SKM-1 (cell line): ENCODE measurements around the gene TTC21A.
"Not testable (repeated sequence)": the region's sequence is repeated elsewhere in the genome, so short reads cannot be mapped to it uniquely, and the experiment has no call there.

Source experiments
- DNase-seq: peaks from one replicate; lab custom pipeline; 2025; ENCODE audit not compliant: unreplicated experiment; lab: John Stamatoyannopoulos, UW

The TTC21A gene

GRCh38 chr3:39149498-39150147 lies 42.1 kb downstream of the TTC21A start:
- DNase-seq = no peak

- no peak for DNase-seq
Observed at GRCh38 chr3:39150148-39150802, 42.8 kb downstream of the TTC21A start.

GRCh38 chr3:39150803-39151631 lies 43.5 kb downstream of the TTC21A start:
- DNase-seq = no peak

- DNase-seq = no peak
Observed at GRCh38 chr3:39153977-39154279, 46.4 kb downstream of the TTC21A start.

GRCh38 chr3:39154280-39155021 lies 47.0 kb downstream of the TTC21A start:
- DNase-seq = no peak

GRCh38 chr3:39156421-39156820 lies 48.9 kb downstream of the TTC21A start:
- no peak for DNase-seq

DNA sequence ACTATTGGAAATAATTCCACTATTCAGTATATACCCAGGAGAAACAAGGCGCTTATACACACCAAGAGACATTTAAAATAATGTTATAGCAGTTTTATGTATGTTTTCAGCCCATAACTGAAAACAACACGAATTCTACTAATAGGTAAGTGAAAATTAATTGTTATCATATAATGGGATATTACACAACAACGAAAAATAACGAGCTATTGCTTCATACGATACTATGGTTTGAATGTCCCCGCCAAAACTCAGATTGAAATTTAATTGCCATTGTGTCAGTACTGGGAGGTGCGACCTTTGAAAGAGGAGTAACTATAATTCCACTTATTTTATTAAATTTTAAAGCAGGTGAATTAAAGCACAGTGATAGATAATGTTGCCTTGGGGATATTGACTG lies 49.9 kb downstream of the TTC21A start:
- no peak for DNase-seq

DNA sequence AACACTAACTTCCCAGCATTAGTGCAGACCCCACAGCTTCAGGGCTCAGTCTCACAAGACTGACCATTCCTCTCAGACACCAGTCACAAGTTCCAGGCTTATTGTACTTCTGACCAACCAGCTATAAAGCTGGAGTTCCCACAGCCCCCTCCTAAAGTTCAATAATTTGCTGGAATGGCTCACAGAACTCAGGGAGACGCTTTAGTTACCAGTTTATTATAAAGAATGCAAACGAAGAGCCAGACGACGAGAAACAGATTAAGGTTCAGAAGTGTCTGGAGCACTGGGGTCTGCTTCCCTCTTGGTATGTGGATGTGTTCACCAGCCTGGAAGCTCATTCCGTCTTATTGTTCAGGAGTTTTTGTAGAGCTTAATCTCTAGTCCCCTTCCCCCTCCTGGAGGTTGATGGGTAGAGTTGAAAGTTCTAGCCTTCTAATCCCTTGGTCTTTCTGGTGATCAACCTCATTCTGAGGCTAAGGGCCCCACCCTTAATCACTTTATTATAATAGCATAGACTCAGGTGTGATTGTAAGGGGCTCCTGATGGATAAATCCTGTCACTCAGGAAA lies 50.8 kb downstream of the TTC21A start:
- no peak for DNase-seq

- no peak for DNase-seq
Observed at GRCh38 chr3:39164414-39164813, 56.9 kb downstream of the TTC21A start.

GRCh38 chr3:39165518-39165917 lies 58.0 kb downstream of the TTC21A start:
- DNase-seq = no peak

- DNase-seq = no peak
Observed at GRCh38 chr3:39166134-39166710, 58.7 kb downstream of the TTC21A start.

- peak; percentile 15 for DNase-seq
Observed at GRCh38 chr3:39166932-39167532, 59.6 kb downstream of the TTC21A start.

DNA sequence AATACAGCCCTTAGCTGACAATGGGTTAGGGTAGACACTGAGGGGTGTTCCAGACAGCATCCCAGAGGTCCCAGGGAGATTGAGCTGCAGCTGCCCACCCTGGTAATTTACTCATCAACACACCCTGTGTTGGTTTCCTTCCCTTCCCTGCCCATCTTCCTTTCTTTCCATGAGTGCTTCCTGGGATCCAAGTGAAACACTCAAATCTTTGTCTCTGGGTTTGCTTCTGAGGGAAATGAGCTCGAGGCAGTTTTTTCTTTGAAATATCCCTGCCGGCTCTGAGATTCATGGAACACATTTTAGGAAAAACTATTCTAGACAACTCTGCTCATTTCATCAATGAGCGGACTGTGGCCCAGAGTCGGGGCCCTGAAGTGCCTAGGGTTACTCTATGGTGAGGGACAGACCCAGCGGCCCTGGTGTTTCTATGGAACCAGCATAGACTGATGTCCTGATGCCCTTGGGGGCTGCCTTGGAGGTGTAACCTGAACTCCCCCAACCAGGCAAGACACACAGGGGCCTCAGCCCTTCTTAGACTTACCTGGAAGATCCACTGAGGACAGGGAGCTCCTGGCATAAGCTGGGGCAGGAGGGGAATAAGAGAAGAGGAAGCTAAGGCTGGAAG lies 60.8 kb downstream of the TTC21A start:
- no peak for DNase-seq

GRCh38 chr3:39169712-39170111 lies 62.2 kb downstream of the TTC21A start:
- DNase-seq = no peak

DNA sequence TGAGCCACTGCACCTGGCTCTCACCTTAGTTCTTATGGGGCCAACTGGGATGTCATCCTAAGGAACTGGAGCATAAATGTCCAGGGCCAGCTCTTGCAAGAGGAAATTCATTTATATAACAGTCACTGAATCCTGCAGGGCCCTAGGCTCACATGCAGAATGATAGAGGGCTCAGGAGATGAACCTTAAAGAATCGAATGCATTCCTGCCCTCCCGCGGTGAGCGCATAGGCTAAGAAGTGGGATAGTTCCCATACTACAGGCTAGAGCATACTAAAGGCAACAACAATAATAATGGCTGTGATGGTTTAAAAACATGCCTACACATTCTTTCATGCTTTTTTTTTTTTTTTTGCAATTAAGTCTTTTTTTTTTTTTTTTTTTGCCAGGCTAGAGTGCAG lies 63.0 kb downstream of the TTC21A start:
- no peak for DNase-seq

- not testable (repeated sequence) for DNase-seq
Observed at GRCh38 chr3:39170877-39171276, 63.4 kb downstream of the TTC21A start.

DNA sequence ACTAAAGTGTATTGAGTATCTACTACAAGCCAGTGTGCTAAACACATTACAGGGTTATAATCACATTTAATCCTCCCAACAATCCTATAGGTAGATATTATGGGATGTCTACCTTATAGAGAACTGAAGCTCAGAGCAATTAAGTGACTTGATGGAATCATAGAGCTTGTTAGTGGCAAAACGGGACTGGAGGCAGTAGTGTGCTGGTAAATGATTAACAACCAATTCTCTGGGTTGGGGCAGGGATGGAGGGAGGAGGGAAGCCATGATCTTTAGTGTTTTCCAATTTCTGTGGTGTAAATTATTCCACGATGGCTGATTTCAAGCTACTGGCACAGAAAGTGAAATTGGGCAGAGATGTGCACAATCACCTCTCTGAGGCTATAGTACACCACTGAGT lies 64.4 kb downstream of the TTC21A start:
- DNase-seq = no peak

DNA sequence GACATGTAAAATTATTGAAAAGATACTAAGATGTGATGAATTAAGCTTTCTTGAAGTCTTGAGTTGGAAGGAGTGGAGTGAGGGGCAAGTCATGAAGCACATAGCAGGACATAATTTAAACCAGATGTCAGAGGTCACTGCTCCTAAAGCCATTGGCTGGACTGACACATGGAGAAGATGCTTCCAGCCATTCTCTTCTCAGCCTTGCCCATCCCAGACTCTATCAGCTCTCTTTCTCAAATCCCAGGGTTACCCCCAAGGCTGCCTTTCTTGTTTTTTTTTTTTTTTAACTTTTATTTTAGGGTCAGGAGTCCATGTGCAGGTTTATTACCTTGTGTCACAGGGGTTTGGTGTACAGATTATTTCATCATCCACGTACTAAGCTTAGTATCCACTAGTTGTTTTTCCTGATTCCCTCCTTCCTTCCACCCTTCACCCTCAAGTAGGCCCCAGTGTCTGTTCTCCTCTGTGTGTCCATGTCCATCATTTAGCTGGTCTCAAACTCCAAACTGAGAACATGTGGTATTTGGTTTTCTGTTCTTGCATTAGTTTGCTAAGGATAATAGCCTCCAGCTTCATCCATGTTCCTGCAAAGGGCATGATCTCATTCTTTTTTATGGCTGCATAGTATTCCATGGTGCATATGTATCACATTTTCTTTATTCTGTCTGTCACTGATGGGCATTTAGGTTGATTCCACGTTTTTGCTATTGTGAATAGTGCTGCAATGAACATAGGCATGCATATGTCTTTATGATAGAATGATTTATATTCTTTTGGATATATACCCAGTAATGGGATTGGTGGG lies 66.0 kb downstream of the TTC21A start:
- DNase-seq = no peak

DNA sequence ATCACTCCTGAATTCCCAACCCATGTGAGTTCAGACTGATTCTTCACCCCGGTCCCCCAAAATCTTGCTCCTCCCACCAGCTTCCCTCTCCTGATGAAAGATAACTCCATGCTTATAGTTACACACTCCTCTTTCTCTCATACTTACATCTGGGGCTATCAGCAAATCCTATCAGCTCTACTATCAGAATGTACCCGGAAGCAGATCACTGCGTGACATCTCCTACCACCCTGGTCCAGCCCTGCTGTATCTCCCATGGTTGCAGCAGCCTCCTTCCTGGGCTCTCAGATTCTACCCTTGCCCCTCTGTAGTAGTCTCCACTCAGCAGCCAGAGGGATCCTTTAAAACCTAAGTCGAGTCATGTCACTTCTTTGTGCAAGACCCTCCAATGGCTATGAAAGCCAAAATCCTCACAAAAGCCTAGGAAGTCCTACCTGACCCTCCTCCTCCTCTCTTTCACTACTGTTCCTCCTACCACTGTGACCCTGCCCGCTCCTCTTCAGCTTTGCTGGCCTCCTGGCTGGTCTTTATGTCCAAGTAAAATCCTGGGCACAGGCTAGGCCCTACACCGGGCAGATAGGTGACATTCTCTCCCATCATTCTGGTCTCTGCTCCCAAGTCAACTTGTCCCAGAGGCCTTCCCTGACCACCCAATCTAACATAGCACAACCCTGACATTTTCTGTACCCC lies 68.7 kb downstream of the TTC21A start:
- no peak for DNase-seq
